ENCODE data around the gene PCDH15. TPM values are rescaled to one million over a fixed set of nuclear protein-coding genes. Genes with fewer than 3 reads are reported as not detected.

The PCDH15 gene
- total RNA-seq, 1 donor from 2014 or later: 0.64 TPM

DNA sequence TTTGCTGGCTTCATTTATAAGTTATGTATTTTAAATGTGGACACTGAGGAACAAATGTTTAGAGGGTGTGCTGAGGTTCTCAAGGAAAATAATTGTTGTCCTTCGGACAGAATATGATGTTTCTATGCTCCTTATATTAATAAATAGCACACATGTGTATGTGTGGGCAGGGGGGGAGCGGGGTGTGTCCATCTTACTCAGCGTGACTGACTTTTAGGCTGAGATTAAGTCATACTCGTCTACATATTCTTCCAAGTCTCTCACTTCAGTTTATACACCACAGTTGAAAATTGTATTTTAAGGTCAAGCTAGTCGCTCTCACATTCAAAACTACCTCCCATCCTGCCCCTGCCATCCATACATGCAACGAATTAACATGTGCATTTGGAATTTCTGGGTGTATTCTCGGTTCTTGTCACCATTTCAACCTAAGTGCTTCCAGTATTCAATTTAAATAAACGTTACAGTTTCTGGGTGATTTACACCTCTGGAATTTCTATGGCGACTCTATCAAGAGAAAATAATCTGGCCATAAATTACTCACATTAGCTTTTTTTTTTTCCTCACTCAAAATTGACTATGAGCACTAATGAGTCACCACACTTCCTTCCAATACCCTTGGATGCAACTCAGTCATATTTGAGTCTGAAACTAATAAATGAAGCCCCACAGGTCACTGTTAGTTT, 3.3 kb downstream of the PCDH15 start:
- H3K27ac Mint-ChIP-seq (ENCODE audit: unreplicated experiment): no peak overlapping the region

GRCh38 chr10:54796881-54797280, 4.2 kb downstream of the PCDH15 start:
- no peak overlapping the region for H3K27ac Mint-ChIP-seq (ENCODE audit: unreplicated experiment)
- H3K4me1 Mint-ChIP-seq (ENCODE audit: low read depth, unreplicated experiment): peaks cover 11% of the 10 kb centered on the region
- TF ChIP-seq CTCF (IDR thresholded peaks at IDR 0.05; ENCODE audit: partially characterized antibody, unreplicated experiment): no peak
- no peaks in the 10 kb centered on the region for H3K9me3 Mint-ChIP-seq (ENCODE audit: unreplicated experiment)
- H3K27me3 Mint-ChIP-seq (ENCODE audit: unreplicated experiment): no peaks in the 10 kb centered on the region
- H3K4me3 Mint-ChIP-seq (ENCODE audit: unreplicated experiment): no peak overlapping the region
- no peaks in the 10 kb centered on the region for H3K36me3 Mint-ChIP-seq (ENCODE audit: unreplicated experiment)
- no peak for DNase-seq

More for the DNA sequence above, 3.3 kb downstream of the PCDH15 start:
- DNase-seq: no peak
- TF ChIP-seq CTCF (IDR thresholded peaks at IDR 0.05; ENCODE audit: partially characterized antibody, unreplicated experiment): no peak
- no peak overlapping the region for H3K4me3 Mint-ChIP-seq (ENCODE audit: unreplicated experiment)
- H3K9me3 Mint-ChIP-seq (ENCODE audit: unreplicated experiment): no peaks in the 10 kb centered on the region
- no peaks in the 10 kb centered on the region for H3K27me3 Mint-ChIP-seq (ENCODE audit: unreplicated experiment)
- H3K4me1 Mint-ChIP-seq (ENCODE audit: low read depth, unreplicated experiment): peaks cover 11% of the 10 kb centered on the region
- no peaks in the 10 kb centered on the region for H3K36me3 Mint-ChIP-seq (ENCODE audit: unreplicated experiment)

DNA sequence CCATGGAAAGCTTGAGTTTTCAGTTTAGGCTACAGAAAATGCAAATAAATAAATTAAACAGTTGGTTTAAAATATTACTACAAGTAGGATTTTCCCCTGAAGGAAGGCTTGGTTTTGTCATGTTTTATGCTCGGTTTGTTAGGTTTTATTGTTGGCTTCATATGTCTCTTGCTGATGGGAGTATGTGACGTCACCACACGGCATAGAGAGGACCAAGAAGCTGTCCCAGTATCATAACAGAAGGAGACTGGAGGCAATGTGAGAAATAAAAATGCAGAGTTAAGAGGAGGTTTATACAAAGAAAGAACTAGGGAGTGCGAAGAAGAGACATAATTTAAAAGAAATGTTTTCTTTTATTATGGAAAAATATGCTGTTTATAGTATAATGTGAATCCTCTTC, 24.4 kb downstream of the PCDH15 start:
- no peak overlapping the region for H3K4me3 Mint-ChIP-seq (ENCODE audit: unreplicated experiment)
- H3K4me1 Mint-ChIP-seq (ENCODE audit: low read depth, unreplicated experiment): peaks cover 12% of the 10 kb centered on the region
- TF ChIP-seq CTCF (IDR thresholded peaks at IDR 0.05; ENCODE audit: partially characterized antibody, unreplicated experiment): no peak
- no peaks in the 10 kb centered on the region for H3K27me3 Mint-ChIP-seq (ENCODE audit: unreplicated experiment)
- H3K9me3 Mint-ChIP-seq (ENCODE audit: unreplicated experiment): no peaks in the 10 kb centered on the region
- DNase-seq: no peak
- no peaks in the 10 kb centered on the region for H3K36me3 Mint-ChIP-seq (ENCODE audit: unreplicated experiment)
- H3K27ac Mint-ChIP-seq (ENCODE audit: unreplicated experiment): no peak overlapping the region

GRCh38 chr10:54772468-54773122, 28.4 kb downstream of the PCDH15 start:
- H3K4me1 Mint-ChIP-seq (ENCODE audit: low read depth, unreplicated experiment): peaks cover 12% of the 10 kb centered on the region
- no peaks in the 10 kb centered on the region for H3K27me3 Mint-ChIP-seq (ENCODE audit: unreplicated experiment)
- no peaks in the 10 kb centered on the region for H3K9me3 Mint-ChIP-seq (ENCODE audit: unreplicated experiment)
- peak overlapping the region; percentile 60 for H3K27ac Mint-ChIP-seq (ENCODE audit: unreplicated experiment)
- TF ChIP-seq CTCF (IDR thresholded peaks at IDR 0.05; ENCODE audit: partially characterized antibody, unreplicated experiment): no peak
- no peak overlapping the region for H3K4me3 Mint-ChIP-seq (ENCODE audit: unreplicated experiment)
- no peak for DNase-seq
- no peaks in the 10 kb centered on the region for H3K36me3 Mint-ChIP-seq (ENCODE audit: unreplicated experiment)

- H3K9me3 Mint-ChIP-seq (ENCODE audit: unreplicated experiment): peaks cover 2% of the 10 kb centered on the region
- TF ChIP-seq CTCF (IDR thresholded peaks at IDR 0.05; ENCODE audit: partially characterized antibody, unreplicated experiment): no peak
- DNase-seq: no peak
- peaks cover 14% of the 10 kb centered on the region for H3K4me1 Mint-ChIP-seq (ENCODE audit: low read depth, unreplicated experiment)
- H3K27ac Mint-ChIP-seq (ENCODE audit: unreplicated experiment): no peak overlapping the region
- no peak overlapping the region for H3K4me3 Mint-ChIP-seq (ENCODE audit: unreplicated experiment)
- no peaks in the 10 kb centered on the region for H3K27me3 Mint-ChIP-seq (ENCODE audit: unreplicated experiment)
- H3K36me3 Mint-ChIP-seq (ENCODE audit: unreplicated experiment): no peaks in the 10 kb centered on the region
Observed at GRCh38 chr10:54769051-54769450, 32.0 kb downstream of the PCDH15 start.
